Naive B cell (primary cell): ENCODE results near the gene STPG4. TPM values are rescaled to one million over a fixed set of nuclear protein-coding genes. Genes with fewer than 3 reads are reported as not detected.

Source experiments
- ATAC-seq, 2 donors: fragments of 150-1000 bp; cut with Tn5 transposase; 2 replicates each; pipeline ENCODE4 v1.10.0; 2021; ENCODE audit warnings: low read depth in 2 of 2, mild to moderate bottlenecking in 2 of 2, moderate library complexity in 2 of 2
- DNase-seq: peaks from one replicate; pipeline ENCODE4 v3.0.0; 2022
- H3K27ac Mint-ChIP-seq, 6 donors: one replicate each; pipeline ENCODE4 v1.8.0; 2020 to 2022; ENCODE audit warnings: mild to moderate bottlenecking in 6 of 6, mixed read lengths in 6 of 6, moderate library complexity in 5 of 6, inconsistent platforms in 2 of 6
- H3K27me3 Mint-ChIP-seq, 3 donors: one replicate each; pipeline ENCODE4 v1.8.0; 2021 to 2022; ENCODE audit warnings: mixed read lengths in 3 of 3, mild to moderate bottlenecking in 1 of 3
- H3K36me3 Mint-ChIP-seq, 2 donors: one replicate each; pipeline ENCODE4 v1.8.0; 2020 to 2022; ENCODE audit warnings: mixed read lengths in 2 of 2, inconsistent platforms in 1 of 2, mild to moderate bottlenecking in 1 of 2
- H3K4me1 Mint-ChIP-seq, 3 donors: one replicate each; pipeline ENCODE4 v1.8.0; 2020 to 2022; ENCODE audit warnings: mixed read lengths in 3 of 3, inconsistent platforms in 1 of 3, mild to moderate bottlenecking in 1 of 3, moderate library complexity in 1 of 3
- H3K4me3 Mint-ChIP-seq, 8 donors: one replicate each; pipeline ENCODE4 v1.8.0; 2020 to 2022; ENCODE audit warnings: mild to moderate bottlenecking in 8 of 8, mixed read lengths in 8 of 8, moderate library complexity in 8 of 8, inconsistent platforms in 2 of 8
- H3K9me3 Mint-ChIP-seq, 7 donors: one replicate each; pipeline ENCODE4 v1.8.0; 2020 to 2022; ENCODE audit warnings: mixed read lengths in 7 of 7, mild to moderate bottlenecking in 5 of 7, inconsistent platforms in 2 of 7, moderate library complexity in 1 of 7
- polyA plus RNA-seq, 6 donors: library from polyadenylated mRNA; unstranded; fragments of 300-500 nt; fragmentation: Illumina TruSeq; gene quantifications; one replicate each; pipeline ENCODE4 v1.2.3, GENCODE V29; 2021; ENCODE audit warnings: low read depth in 6 of 6

The STPG4 gene, protein sequence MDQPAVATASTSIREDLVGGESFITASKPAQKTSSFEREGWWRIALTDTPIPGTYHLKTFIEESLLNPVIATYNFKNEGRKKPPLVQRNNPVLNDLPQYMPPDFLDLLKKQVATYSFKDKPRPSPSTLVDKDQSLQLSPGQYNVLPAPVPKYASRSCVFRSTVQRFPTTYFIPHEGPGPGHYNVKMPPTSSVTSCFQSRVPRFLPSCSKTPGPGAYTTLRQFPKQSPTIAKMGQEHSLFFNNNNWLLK
- under 1 TPM in 2 of 6 donors, not detected in 4; 0.41 to 0.66 TPM for polyA plus RNA-seq

- DNase-seq = no peak
- ATAC-seq = no peak
- Mint-ChIP-seq H3K27ac (peak within 1 kb of the TSS in 5 of 6 donors; percentile 12 to 89 (median 57)), H3K4me3 (peak within 1 kb of the TSS in 1 of 8 donors; percentile 41), H3K4me1 (peaks cover 0 to 18% (median 13%) of the 10 kb centered on the region in 3 donors), H3K9me3 (no peaks in the 10 kb centered on the region), H3K36me3 (peaks cover 16 to 25% of the 10 kb centered on the region in 2 donors), H3K27me3 (no peaks in the 10 kb centered on the region)
These were observed at the start of gene STPG4 for GRCh38 chr2:47155091-47155876. STPG4 (minus strand) TSS chr2:47155308; CDS start chr2:47155251, 57 bp downstream.

DNA sequence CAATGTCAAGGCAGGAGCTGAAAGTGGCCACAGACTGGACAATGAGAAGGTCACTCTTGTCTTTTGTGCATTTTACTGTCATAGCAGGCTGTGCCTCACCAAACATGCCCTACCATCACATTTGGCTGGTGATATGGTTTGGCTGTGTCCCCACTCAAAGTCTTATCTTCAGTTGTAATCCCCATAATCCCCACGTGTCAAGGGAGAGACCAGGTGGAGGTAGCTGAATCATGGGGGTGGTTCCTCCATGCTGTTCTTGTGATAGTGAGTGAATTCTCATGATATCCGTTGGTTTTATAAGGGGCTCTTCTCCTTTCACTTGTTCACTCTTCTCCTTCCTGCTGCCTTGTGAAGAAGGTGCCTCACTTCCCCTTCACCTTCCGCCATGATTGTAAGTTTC is 49.6 kb upstream of the STPG4 start:
- no peaks in the 10 kb centered on the region for H3K4me1 Mint-ChIP-seq

GRCh38 chr2:47203995-47204394 is 48.9 kb upstream of the STPG4 start:
- H3K27me3 Mint-ChIP-seq = peaks cover 0 to 20% (median 0%) of the 10 kb centered on the region in 3 donors
- H3K4me3 Mint-ChIP-seq = no peak overlapping the region
- ATAC-seq = no peak
- H3K9me3 Mint-ChIP-seq = peaks cover 0 to 14% (median 6%) of the 10 kb centered on the region in 7 donors
- H3K27ac Mint-ChIP-seq = peak overlapping the region in 1 of 6 donors; percentile 0
- H3K36me3 Mint-ChIP-seq = peaks cover 0 to 7% of the 10 kb centered on the region in 2 donors
- no peak for DNase-seq
- no peaks in the 10 kb centered on the region for H3K4me1 Mint-ChIP-seq

More for the DNA sequence above, 49.6 kb upstream of the STPG4 start:
- DNase-seq (no peak), ATAC-seq (no peak)
- Mint-ChIP-seq H3K27ac (no peak overlapping the region), H3K27me3 (peaks cover 0 to 22% (median 0%) of the 10 kb centered on the region in 3 donors), H3K4me3 (no peak overlapping the region), H3K36me3 (peaks cover 0 to 7% of the 10 kb centered on the region in 2 donors), H3K9me3 (peaks cover 0 to 14% (median 6%) of the 10 kb centered on the region in 7 donors)

DNA sequence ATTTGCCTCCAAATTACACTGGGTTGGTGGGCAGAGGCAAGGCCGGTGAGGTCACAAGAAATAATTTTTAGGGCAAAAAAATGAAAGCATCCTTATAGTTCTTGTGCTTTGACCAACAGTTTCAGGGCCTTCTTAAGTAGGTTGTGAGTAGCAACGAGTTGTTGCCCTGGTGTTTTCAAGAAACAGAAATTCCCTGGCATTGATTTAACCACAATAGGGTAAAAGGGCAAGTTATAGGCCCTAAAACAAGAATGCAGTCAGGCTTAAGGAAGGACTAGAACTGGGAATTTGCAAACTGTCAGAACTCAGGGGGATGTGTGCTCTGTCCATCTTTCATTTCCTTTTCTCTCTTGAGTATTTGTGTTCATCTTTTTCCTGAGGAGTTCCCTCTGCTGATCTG is 46.1 kb upstream of the STPG4 start:
- H3K9me3 Mint-ChIP-seq = peaks cover 0 to 14% (median 5%) of the 10 kb centered on the region in 7 donors
- H3K36me3 Mint-ChIP-seq = peaks cover 0 to 7% of the 10 kb centered on the region in 2 donors
- H3K4me3 Mint-ChIP-seq = no peak overlapping the region
- peaks cover 0 to 16% (median 0%) of the 10 kb centered on the region in 3 donors for H3K27me3 Mint-ChIP-seq
- H3K4me1 Mint-ChIP-seq = no peaks in the 10 kb centered on the region
- peak overlapping the region in 1 of 6 donors; percentile 38 for H3K27ac Mint-ChIP-seq
- no peak for DNase-seq
- no peak for ATAC-seq

GRCh38 chr2:47198985-47199451 is 43.9 kb upstream of the STPG4 start:
- H3K36me3 Mint-ChIP-seq = no peaks in the 10 kb centered on the region
- H3K27me3 Mint-ChIP-seq = peaks cover 2 to 6% (median 6%) of the 10 kb centered on the region in 3 donors
- no peak overlapping the region for H3K27ac Mint-ChIP-seq
- DNase-seq = no peak
- peaks cover 0 to 5% (median under 1%) of the 10 kb centered on the region in 7 donors for H3K9me3 Mint-ChIP-seq
- ATAC-seq = no peak
- H3K4me3 Mint-ChIP-seq = no peak overlapping the region
- no peaks in the 10 kb centered on the region for H3K4me1 Mint-ChIP-seq

- Mint-ChIP-seq H3K36me3 (no peaks in the 10 kb centered on the region), H3K4me3 (no peak overlapping the region), H3K27me3 (peaks cover 5 to 9% (median 6%) of the 10 kb centered on the region in 3 donors), H3K4me1 (no peaks in the 10 kb centered on the region), H3K9me3 (peaks cover 0 to 2% (median 0%) of the 10 kb centered on the region in 7 donors), H3K27ac (no peak overlapping the region)
- DNase-seq (no peak), ATAC-seq (no peak)
These were observed 41.4 kb upstream of the STPG4 start for GRCh38 chr2:47196499-47196898.

GRCh38 chr2:47196046-47196445 is 40.9 kb upstream of the STPG4 start:
- Mint-ChIP-seq H3K27me3 (peaks cover 5 to 9% (median 6%) of the 10 kb centered on the region in 3 donors), H3K36me3 (no peaks in the 10 kb centered on the region), H3K4me1 (no peaks in the 10 kb centered on the region), H3K27ac (no peak overlapping the region), H3K9me3 (peaks cover 0 to 2% (median 0%) of the 10 kb centered on the region in 7 donors), H3K4me3 (no peak overlapping the region)
- ATAC-seq = no peak
- DNase-seq = no peak

DNA sequence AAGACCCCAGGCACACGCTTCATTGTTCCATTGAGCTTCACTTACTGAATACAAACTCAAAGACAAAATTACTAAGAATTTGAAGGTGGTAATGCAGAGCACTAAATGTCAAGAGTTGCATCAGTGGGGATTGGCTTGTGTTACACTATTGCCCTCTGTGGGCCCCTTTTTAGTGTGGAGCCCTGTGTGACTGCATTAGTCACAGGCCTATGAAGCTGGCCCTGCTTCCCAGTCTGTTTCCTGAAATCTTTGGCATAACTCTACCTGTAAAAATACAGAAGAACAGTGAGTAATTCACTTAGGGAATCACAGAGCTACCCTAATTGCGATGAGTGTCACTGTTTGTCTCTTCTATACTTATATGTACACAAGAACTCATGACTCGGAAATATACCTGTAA is 40.0 kb upstream of the STPG4 start:
- DNase-seq = no peak
- peaks cover 5 to 9% (median 6%) of the 10 kb centered on the region in 3 donors for H3K27me3 Mint-ChIP-seq
- no peaks in the 10 kb centered on the region for H3K36me3 Mint-ChIP-seq
- ATAC-seq = no peak
- H3K27ac Mint-ChIP-seq = no peak overlapping the region
- H3K4me3 Mint-ChIP-seq = no peak overlapping the region
- no peaks in the 10 kb centered on the region for H3K4me1 Mint-ChIP-seq
- peaks cover 0 to 2% (median 0%) of the 10 kb centered on the region in 7 donors for H3K9me3 Mint-ChIP-seq

GRCh38 chr2:47194410-47194809 is 39.3 kb upstream of the STPG4 start:
- no peaks in the 10 kb centered on the region for H3K4me1 Mint-ChIP-seq
- ATAC-seq = no peak
- H3K4me3 Mint-ChIP-seq = no peak overlapping the region
- H3K27me3 Mint-ChIP-seq = peaks cover 5 to 9% (median 6%) of the 10 kb centered on the region in 3 donors
- peaks cover 0 to 2% (median 0%) of the 10 kb centered on the region in 7 donors for H3K9me3 Mint-ChIP-seq
- H3K27ac Mint-ChIP-seq = no peak overlapping the region
- no peaks in the 10 kb centered on the region for H3K36me3 Mint-ChIP-seq
- no peak for DNase-seq

DNA sequence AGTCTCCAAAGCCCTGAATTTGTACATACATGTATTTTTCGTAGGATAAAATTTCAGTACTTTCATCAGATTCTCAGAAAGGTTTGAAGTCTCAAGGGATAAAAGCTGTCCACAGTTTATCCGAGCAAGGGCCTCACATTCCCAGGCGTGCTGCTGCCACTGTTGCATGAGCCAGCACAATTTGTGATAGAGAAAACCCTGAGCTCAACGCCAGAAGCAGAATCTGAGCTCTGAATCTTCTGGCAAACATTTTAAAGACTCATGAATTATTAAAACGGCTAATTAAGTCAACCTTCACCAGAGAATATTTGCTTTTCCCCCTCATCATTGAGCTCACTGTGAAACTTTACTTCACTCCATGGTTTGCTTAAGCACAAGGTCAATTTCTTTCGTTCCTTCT is 38.5 kb upstream of the STPG4 start:
- peaks cover 0 to 2% (median 0%) of the 10 kb centered on the region in 7 donors for H3K9me3 Mint-ChIP-seq
- peaks cover 5 to 9% (median 6%) of the 10 kb centered on the region in 3 donors for H3K27me3 Mint-ChIP-seq
- no peak overlapping the region for H3K4me3 Mint-ChIP-seq
- no peak overlapping the region for H3K27ac Mint-ChIP-seq
- ATAC-seq = no peak
- no peaks in the 10 kb centered on the region for H3K36me3 Mint-ChIP-seq
- DNase-seq = no peak
- no peaks in the 10 kb centered on the region for H3K4me1 Mint-ChIP-seq

DNA sequence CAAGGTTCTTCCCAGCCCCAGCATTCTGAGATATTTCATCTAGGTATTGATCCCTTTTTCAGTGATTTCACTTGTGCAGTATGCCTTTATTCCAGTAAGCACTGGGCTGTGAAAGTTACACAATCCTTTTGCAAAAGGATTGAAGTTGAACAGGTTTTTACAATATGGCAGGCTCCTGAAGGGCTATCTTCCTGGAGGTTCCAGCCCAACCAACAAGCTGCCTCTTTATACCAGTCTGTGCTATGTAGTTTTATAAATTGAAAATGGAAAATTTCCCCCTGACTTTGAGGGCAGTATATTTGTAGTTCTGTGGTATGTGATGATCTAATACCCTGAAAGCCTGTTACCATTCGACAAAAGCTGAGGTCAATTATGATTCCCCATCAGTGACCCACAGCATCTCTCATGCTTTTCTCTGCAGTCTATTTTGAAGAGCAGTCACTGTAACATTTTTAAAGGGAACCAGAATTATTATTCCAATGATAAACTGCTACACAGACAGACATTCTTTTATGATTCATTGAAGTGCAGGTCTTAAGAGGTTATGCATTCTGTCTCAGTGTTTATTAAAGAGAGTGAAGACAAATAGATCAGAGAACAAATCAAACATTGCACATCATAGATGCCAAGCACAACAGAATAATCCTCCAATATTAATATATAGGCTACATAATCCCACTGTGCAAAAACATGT is 35.2 kb upstream of the STPG4 start:
- Mint-ChIP-seq H3K4me3 (no peak overlapping the region), H3K27ac (no peak overlapping the region), H3K4me1 (no peaks in the 10 kb centered on the region), H3K36me3 (no peaks in the 10 kb centered on the region), H3K27me3 (peaks cover 5 to 36% (median 18%) of the 10 kb centered on the region in 3 donors), H3K9me3 (peaks cover 0 to 2% (median 0%) of the 10 kb centered on the region in 7 donors)
- ATAC-seq (no peak), DNase-seq (no peak)

DNA sequence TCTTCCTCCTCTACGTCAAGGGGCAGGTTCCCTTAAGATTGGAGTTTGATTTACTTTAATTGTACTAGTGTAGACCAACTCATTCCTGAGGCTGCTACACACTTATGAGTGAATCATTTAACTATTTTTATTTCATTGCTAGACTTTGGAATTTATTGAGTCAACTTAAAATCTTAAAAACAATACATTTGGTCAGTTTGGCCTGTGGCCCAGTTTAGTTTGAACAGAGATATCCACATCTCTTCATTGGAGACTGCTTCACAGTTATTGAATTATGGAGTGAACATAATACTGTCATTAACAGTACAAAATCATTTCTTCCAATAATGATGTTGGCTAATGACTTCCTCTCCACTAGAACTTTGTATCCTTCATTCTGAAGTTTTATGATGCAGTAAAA is 34.5 kb upstream of the STPG4 start:
- Mint-ChIP-seq H3K4me1 (no peaks in the 10 kb centered on the region), H3K4me3 (no peak overlapping the region), H3K36me3 (no peaks in the 10 kb centered on the region), H3K9me3 (peaks cover 0 to 2% (median 0%) of the 10 kb centered on the region in 7 donors), H3K27ac (no peak overlapping the region), H3K27me3 (peaks cover 5 to 37% (median 18%) of the 10 kb centered on the region in 3 donors)
- DNase-seq (no peak), ATAC-seq (no peak)

DNA sequence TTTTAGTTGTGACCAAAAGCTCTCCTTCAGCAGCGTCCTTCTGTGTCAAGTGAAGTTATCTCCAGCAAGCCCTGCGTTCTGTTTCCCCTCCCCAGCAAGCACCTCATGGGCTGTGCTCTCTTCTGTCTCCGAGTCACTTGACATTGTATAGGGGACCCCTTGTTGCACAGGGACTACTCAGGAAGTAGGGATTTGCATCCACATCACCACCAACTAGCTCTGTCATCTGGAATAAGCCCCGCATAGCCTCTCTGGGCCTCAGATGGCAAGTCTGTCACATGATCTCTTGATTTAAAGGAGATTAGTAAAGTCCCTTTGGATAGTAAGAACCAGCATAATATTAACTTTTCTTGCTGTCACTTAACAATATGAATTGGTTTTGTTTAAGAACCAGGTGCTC is 32.0 kb upstream of the STPG4 start:
- no peak overlapping the region for H3K4me3 Mint-ChIP-seq
- H3K36me3 Mint-ChIP-seq = no peaks in the 10 kb centered on the region
- peaks cover 0 to 28% (median 12%) of the 10 kb centered on the region in 3 donors for H3K27me3 Mint-ChIP-seq
- no peak overlapping the region for H3K27ac Mint-ChIP-seq
- H3K9me3 Mint-ChIP-seq = no peaks in the 10 kb centered on the region
- no peak for DNase-seq
- H3K4me1 Mint-ChIP-seq = no peaks in the 10 kb centered on the region
- no peak for ATAC-seq
